Measurements from ENCODE around the gene LHFPL3. TPM values are rescaled to one million over a fixed set of nuclear protein-coding genes. Genes with fewer than 3 reads are reported as not detected.

The LHFPL3 gene
- total RNA-seq, 4 donors from 2014 or later, result not detected

DNA sequence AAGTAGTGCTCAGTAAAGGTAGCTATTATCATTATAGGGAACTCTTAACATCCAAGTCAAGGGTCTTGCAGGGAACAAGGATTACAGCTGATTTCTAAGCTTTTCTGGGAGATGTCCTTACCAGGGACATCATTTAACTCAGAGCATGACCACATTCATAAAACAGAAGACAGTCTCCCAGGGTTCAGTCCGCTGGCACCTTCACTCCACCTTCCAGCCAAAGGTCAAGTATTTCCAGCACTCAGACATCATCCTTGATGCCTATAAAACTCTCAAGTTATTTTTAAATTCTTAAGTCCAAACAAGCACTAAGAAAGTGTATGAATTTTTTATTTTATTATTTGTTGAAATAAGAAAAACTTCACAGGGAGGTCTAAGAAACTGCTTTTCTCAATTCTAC lies 565.9 kb downstream of the LHFPL3 start:
- H3K27ac ChIP-seq (replicated peaks in 1 of 4), result no peak overlapping the region
- DNase-seq (ENCODE audit: extremely low spot score), result no peak
- intact Hi-C loops (cut with DNase I), result no loop called here
- no peak for TF ChIP-seq POLR2AphosphoS5 (IDR thresholded peaks at IDR 0.05)
- no peaks in the 10 kb centered on the region for H3K4me1 ChIP-seq
- H3K27me3 ChIP-seq, result no peaks in the 10 kb centered on the region
- H3K4me3 ChIP-seq, result no peak overlapping the region
- H3K36me3 ChIP-seq, result no peaks in the 10 kb centered on the region
- H3K9me3 ChIP-seq, result no peaks in the 10 kb centered on the region
- WGBS, result 100% methylated on average over 1 of the region's 1 CpG

GRCh38 chr7:104894726-104895521 lies 566.5 kb downstream of the LHFPL3 start:
- no peak for TF ChIP-seq POLR2A (IDR thresholded peaks at IDR 0.05; ENCODE audit: low read depth)
- TF ChIP-seq, protein P1, sequence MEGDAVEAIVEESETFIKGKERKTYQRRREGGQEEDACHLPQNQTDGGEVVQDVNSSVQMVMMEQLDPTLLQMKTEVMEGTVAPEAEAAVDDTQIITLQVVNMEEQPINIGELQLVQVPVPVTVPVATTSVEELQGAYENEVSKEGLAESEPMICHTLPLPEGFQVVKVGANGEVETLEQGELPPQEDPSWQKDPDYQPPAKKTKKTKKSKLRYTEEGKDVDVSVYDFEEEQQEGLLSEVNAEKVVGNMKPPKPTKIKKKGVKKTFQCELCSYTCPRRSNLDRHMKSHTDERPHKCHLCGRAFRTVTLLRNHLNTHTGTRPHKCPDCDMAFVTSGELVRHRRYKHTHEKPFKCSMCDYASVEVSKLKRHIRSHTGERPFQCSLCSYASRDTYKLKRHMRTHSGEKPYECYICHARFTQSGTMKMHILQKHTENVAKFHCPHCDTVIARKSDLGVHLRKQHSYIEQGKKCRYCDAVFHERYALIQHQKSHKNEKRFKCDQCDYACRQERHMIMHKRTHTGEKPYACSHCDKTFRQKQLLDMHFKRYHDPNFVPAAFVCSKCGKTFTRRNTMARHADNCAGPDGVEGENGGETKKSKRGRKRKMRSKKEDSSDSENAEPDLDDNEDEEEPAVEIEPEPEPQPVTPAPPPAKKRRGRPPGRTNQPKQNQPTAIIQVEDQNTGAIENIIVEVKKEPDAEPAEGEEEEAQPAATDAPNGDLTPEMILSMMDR (IDR thresholded peaks at IDR 0.05), result no peak
- TF ChIP-seq EP300 (IDR thresholded peaks at IDR 0.05), result no peak
- TF ChIP-seq POLR2AphosphoS5 (IDR thresholded peaks at IDR 0.05), result no peak
- intact Hi-C loops (cut with DNase I), result no loop called here
- no peaks in the 10 kb centered on the region for H3K27me3 ChIP-seq
- H3K27ac ChIP-seq (replicated peaks in 1 of 4), result no peak overlapping the region
- H3K9me3 ChIP-seq, result no peaks in the 10 kb centered on the region
- no peak overlapping the region for H3K4me3 ChIP-seq
- no peaks in the 10 kb centered on the region for H3K36me3 ChIP-seq
- no peaks in the 10 kb centered on the region for H3K4me1 ChIP-seq
- 84% methylated on average over 3 of the region's 3 CpGs for WGBS
- no peak for DNase-seq (ENCODE audit: extremely low spot score)

DNA sequence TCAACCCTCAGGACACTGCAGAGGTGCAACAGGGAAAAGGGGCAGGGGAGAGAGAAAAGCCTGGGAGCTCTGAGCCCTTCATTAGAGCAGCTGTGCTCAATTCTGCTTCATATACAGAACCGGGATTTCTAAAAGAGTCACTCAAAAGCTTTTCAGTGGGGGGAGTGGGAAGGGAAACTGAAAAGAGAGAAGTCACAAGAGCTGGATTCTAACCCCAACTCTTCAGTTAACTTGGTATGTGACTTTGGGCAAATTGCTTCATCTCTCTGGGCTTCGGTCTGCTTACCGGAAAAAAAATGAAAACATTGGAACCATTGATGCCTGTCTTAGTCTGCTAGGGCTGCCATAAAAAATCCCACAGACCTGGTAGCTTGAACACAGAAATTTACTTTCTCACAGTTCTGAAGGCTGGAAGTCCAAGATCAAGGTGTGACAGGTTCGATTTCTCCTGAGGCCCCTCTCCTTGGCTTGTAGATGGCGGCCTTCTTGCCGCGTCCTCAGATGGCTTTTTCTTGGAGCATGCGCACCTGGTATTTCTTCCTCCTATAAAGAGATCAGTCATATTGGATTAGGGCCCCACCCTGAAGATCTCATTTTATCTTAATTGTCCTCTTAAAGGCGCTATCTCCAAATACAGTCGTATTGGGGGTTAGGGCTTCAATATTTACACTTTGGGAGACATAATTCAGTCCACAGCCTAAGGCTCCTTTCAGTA lies 567.3 kb downstream of the LHFPL3 start:
- Histone ChIP-seq H3K9me3 (no peaks in the 10 kb centered on the region), H3K4me1 (no peaks in the 10 kb centered on the region), H3K36me3 (no peaks in the 10 kb centered on the region), H3K27ac (replicated peaks in 1 of 4) (no peak overlapping the region), H3K27me3 (no peaks in the 10 kb centered on the region), H3K4me3 (no peak overlapping the region)
- intact Hi-C loops (cut with DNase I), result no loop called here
- TF ChIP-seq, protein P1 (IDR thresholded peaks at IDR 0.05), result no peak
- TF ChIP-seq POLR2AphosphoS5 (IDR thresholded peaks at IDR 0.05) (no peak), EP300 (IDR thresholded peaks at IDR 0.05) (no peak)
- DNase-seq (ENCODE audit: extremely low spot score), result no peak
- 90% methylated on average over 10 of the region's 10 CpGs for WGBS

- WGBS, result 80% methylated on average over 5 of the region's 5 CpGs
- intact Hi-C loops (cut with DNase I), result no loop called here
- DNase-seq (ENCODE audit: extremely low spot score), result no peak
- Histone ChIP-seq H3K4me3 (no peak overlapping the region), H3K27ac (replicated peaks in 1 of 4) (no peak overlapping the region), H3K4me1 (no peaks in the 10 kb centered on the region), H3K27me3 (no peaks in the 10 kb centered on the region), H3K9me3 (no peaks in the 10 kb centered on the region), H3K36me3 (no peaks in the 10 kb centered on the region)
- no peak for TF ChIP-seq POLR2AphosphoS5 (IDR thresholded peaks at IDR 0.05)
Observed at GRCh38 chr7:104898434-104898833, 570.0 kb downstream of the LHFPL3 start.

GRCh38 chr7:104900525-104901239 lies 572.3 kb downstream of the LHFPL3 start:
- intact Hi-C loops (cut with DNase I), result no loop called here
- Histone ChIP-seq H3K36me3 (no peaks in the 10 kb centered on the region), H3K4me3 (no peak overlapping the region), H3K27ac (replicated peaks in 1 of 4) (peak overlapping the region in 1 of 4 donors; percentile 10), H3K9me3 (no peaks in the 10 kb centered on the region), H3K27me3 (no peaks in the 10 kb centered on the region), H3K4me1 (no peaks in the 10 kb centered on the region)
- 66% methylated on average over 6 of the region's 6 CpGs for WGBS
- DNase-seq (ENCODE audit: extremely low spot score), result no peak
- TF ChIP-seq POLR2AphosphoS5 (IDR thresholded peaks at IDR 0.05) (no peak), EP300 (IDR thresholded peaks at IDR 0.05) (no peak), POLR2A (IDR thresholded peaks at IDR 0.05; ENCODE audit: low read depth) (no peak)
- TF ChIP-seq, protein P1 (IDR thresholded peaks at IDR 0.05), result no peak

All from esophagus muscularis mucosa (tissue), 4 donors.